ENCODE measurements around the gene SMPX.

The SMPX gene

GRCh38 chrX:21708116-21708515, 49.8 kb downstream of the SMPX start:
- DNase-seq = no peak

- DNase-seq = no peak
These were observed 52.7 kb downstream of the SMPX start for GRCh38 chrX:21705225-21705624.

GRCh38 chrX:21702725-21703124, 55.2 kb downstream of the SMPX start:
- DNase-seq = no peak

GRCh38 chrX:21700967-21701366, 56.9 kb downstream of the SMPX start:
- DNase-seq = peak; percentile 39

- DNase-seq = no peak
These were observed 57.6 kb downstream of the SMPX start for GRCh38 chrX:21700275-21700674.

- no peak for DNase-seq
These were observed 58.8 kb downstream of the SMPX start for GRCh38 chrX:21699136-21699535.

- DNase-seq = no peak
These were observed 59.6 kb downstream of the SMPX start for GRCh38 chrX:21698272-21698671.

GRCh38 chrX:21691512-21692018, 66.4 kb downstream of the SMPX start:
- DNase-seq = no peak

- no peak for DNase-seq
These were observed 74.0 kb downstream of the SMPX start for GRCh38 chrX:21683941-21684340.

GRCh38 chrX:21678048-21678612, 79.8 kb downstream of the SMPX start:
- DNase-seq = no peak

GRCh38 chrX:21675931-21676330, 82.0 kb downstream of the SMPX start:
- no peak for DNase-seq

GRCh38 chrX:21674430-21675186, 83.3 kb downstream of the SMPX start:
- DNase-seq = no peak

GRCh38 chrX:21666679-21667078, 91.2 kb downstream of the SMPX start:
- DNase-seq = no peak

GRCh38 chrX:21666252-21666651, 91.7 kb downstream of the SMPX start:
- DNase-seq = no peak

- no peak for DNase-seq
These were observed 95.2 kb downstream of the SMPX start for GRCh38 chrX:21662761-21663160.

GRCh38 chrX:21661316-21661715, 96.6 kb downstream of the SMPX start:
- DNase-seq = no peak

GRCh38 chrX:21660156-21660555, 97.8 kb downstream of the SMPX start:
- no peak for DNase-seq

- no peak for DNase-seq
These were observed 98.6 kb downstream of the SMPX start for GRCh38 chrX:21659320-21659719.

- DNase-seq = no peak
These were observed 99.2 kb downstream of the SMPX start for GRCh38 chrX:21658746-21659145.

GRCh38 chrX:21658152-21658737, 99.7 kb downstream of the SMPX start, which contains the start of gene KLHL34:
Gene KLHL34 (minus strand): TSS chrX:21658330. CDS start chrX:21657788, 542 bp downstream.
- no peak for DNase-seq

GRCh38 chrX:21657318-21658151, 100.4 kb downstream of the SMPX start:
- no peak for DNase-seq

GRCh38 chrX:21656587-21657317, 101.2 kb downstream of the SMPX start:
- no peak for DNase-seq

Measured in NCI-H1092 treated with DMSO at 0.1 percent for 48 hours (cell line).